SK-N-MC (cell line): ENCODE measurements around the gene PI3.

Experiments used
- DNase-seq: peaks from one replicate; pipeline ENCODE4 v3.0.0-alpha.2; 2011; ENCODE audit warnings: low read depth, low spot score
- H3K27ac ChIP-seq: fragments of 200-600 bp; sonication (generic); 2 replicates; pipeline ENCODE4 v1.5.1; 2016; ENCODE audit warnings: mixed run types
- H3K36me3 ChIP-seq: fragments of 200-600 bp; sonication (generic); 2 replicates; pipeline ENCODE4 v1.6.1; 2017; ENCODE audit warnings: antibody characterized with exemption, low read length, mixed read lengths; ENCODE audit not compliant: insufficient read depth
- H3K4me3 ChIP-seq: fragments of 200-600 bp; sonication (generic); 2 replicates; pipeline ENCODE4 v1.5.1; 2016
- H3K9ac ChIP-seq: fragments of 200-600 bp; sonication (generic); 2 replicates; pipeline ENCODE4 v1.8.0; 2017; ENCODE audit warnings: mixed run types, mixed read lengths; ENCODE audit not compliant: insufficient read length
- H3K9me3 ChIP-seq: fragments of 200-600 bp; sonication (generic); 2 replicates; pipeline ENCODE4 v1.6.1; 2017; ENCODE audit warnings: low read depth, mild to moderate bottlenecking, antibody characterized with exemption, low read length, moderate library complexity, mixed read lengths
- EZH2 ChIP-seq: fragments of 200-600 bp; sonication (generic); IDR thresholded peaks from one replicate; pipeline ENCODE4 v1.6.1; 2017; ENCODE audit warnings: antibody characterized with exemption
- FOXP2 ChIP-seq: optimal IDR thresholded peaks from 2 replicates; pipeline ENCODE3; 2011; ENCODE audit warnings: mild to moderate bottlenecking, moderate library complexity; ENCODE audit not compliant: insufficient read depth; ENCODE audit errors: extremely low read length, control extremely low read depth
- POLR2AphosphoS5 ChIP-seq: IDR thresholded peaks from 2 replicates; pipeline ENCODE4 v1.6.1; 2012; ENCODE audit warnings: mild to moderate bottlenecking, low read depth, low read length, borderline replicate concordance

PI3 gene

GRCh38 chr20:45206725-45207124, 32.0 kb downstream of the PI3 start, which contains the start of gene SEMG1:
Gene SEMG1, plus strand, starts transcription at chr20:45207033. Its CDS starts 21 bp downstream, at chr20:45207054.
- TF ChIP-seq FOXP2: no peak
- no peak for TF ChIP-seq EZH2
- no peak for TF ChIP-seq POLR2AphosphoS5
- no peak within 1 kb of the TSS for H3K4me3 ChIP-seq
- H3K36me3 ChIP-seq: no peaks in the 10 kb centered on the region
- no peak within 1 kb of the TSS for H3K27ac ChIP-seq
- DNase-seq: no peak
- no peak within 1 kb of the TSS for H3K9ac ChIP-seq
- H3K9me3 ChIP-seq: no peaks in the 10 kb centered on the region

DNA sequence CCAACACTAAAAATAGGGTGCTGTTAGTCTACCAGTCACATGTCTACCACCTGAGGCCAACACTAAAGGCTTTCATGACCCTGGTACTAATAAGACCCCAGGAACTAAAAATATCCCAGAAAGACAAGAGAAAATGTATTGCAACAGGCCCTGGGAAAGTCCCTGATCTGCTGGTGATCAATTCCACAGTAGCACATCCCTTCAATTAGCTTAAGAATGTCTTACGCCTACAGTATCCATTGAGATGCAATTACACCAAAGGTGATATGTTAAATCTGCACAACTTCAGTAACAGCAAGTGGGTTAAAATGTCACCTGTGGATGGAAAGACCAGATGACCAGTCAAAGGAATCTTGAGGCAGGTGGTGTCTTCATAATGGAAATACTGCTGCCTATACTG, 35.2 kb downstream of the PI3 start:
- Histone ChIP-seq H3K9me3 (no peaks in the 10 kb centered on the region), H3K27ac (no peak overlapping the region), H3K36me3 (no peaks in the 10 kb centered on the region), H3K9ac (no peak overlapping the region), H3K4me3 (no peak overlapping the region)
- no peak for TF ChIP-seq POLR2AphosphoS5
- no peak for TF ChIP-seq EZH2
- no peak for TF ChIP-seq FOXP2
- no peak for DNase-seq

GRCh38 chr20:45211569-45212474, 37.1 kb downstream of the PI3 start:
- Histone ChIP-seq H3K9me3 (no peaks in the 10 kb centered on the region), H3K36me3 (no peaks in the 10 kb centered on the region), H3K4me3 (no peak overlapping the region), H3K27ac (no peak overlapping the region), H3K9ac (no peak overlapping the region)
- DNase-seq: no peak
- no peak for TF ChIP-seq FOXP2
- no peak for TF ChIP-seq POLR2AphosphoS5
- no peak for TF ChIP-seq EZH2

GRCh38 chr20:45212836-45213235, 38.1 kb downstream of the PI3 start:
- no peak for DNase-seq
- no peak overlapping the region for H3K9ac ChIP-seq
- no peaks in the 10 kb centered on the region for H3K9me3 ChIP-seq
- H3K4me3 ChIP-seq: no peak overlapping the region
- H3K36me3 ChIP-seq: no peaks in the 10 kb centered on the region
- H3K27ac ChIP-seq: no peak overlapping the region
- no peak for TF ChIP-seq FOXP2
- TF ChIP-seq EZH2: no peak
- no peak for TF ChIP-seq POLR2AphosphoS5

DNA sequence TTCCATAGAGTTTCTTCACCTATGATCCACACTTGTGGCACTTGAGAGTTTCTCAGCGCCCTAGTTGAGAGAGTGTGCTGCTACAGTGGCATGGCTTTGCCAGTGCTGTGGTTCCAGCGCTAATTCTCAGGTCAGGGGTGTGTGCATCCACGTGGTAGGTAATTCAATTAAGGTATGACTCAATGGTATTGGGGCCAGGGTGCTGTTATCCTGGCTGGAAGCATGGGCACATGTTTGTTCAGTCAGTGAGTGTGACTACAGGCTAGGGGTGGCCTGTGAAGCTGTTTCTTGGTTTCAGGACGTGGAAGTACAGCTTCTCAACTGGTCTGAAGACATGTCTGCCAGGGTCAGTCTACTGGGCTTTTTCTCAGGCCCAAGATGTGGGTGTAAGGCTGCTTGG, 43.4 kb downstream of the PI3 start:
- H3K27ac ChIP-seq: no peak overlapping the region
- no peaks in the 10 kb centered on the region for H3K9me3 ChIP-seq
- no peak overlapping the region for H3K4me3 ChIP-seq
- no peak for TF ChIP-seq POLR2AphosphoS5
- no peak for TF ChIP-seq EZH2
- TF ChIP-seq FOXP2: no peak
- H3K36me3 ChIP-seq: no peaks in the 10 kb centered on the region
- DNase-seq: no peak
- H3K9ac ChIP-seq: no peak overlapping the region

DNA sequence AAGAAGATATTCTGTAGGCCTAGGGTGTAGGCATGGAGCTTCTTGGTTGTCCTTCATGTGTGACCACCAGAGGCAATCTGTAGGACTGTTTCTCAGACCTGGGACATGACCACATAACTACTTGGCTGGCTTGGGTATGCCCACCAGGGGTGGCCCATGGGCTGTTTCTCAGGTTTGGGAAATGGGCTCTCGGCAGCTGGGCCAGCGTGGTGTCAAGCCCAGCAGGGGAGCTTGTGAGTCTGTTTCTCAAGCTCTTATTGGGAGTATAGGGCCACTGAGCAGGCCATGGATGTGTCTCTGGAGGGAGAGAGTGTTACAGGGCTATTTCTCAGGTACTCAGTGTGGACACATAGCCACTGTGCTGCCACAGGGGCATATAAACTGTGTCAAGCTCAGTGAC, 43.9 kb downstream of the PI3 start:
- no peak for DNase-seq
- Histone ChIP-seq H3K9me3 (no peaks in the 10 kb centered on the region), H3K9ac (no peak overlapping the region), H3K36me3 (no peaks in the 10 kb centered on the region), H3K27ac (no peak overlapping the region), H3K4me3 (no peak overlapping the region)
- TF ChIP-seq FOXP2 (no peak), EZH2 (no peak), POLR2AphosphoS5 (no peak)

GRCh38 chr20:45221076-45221475, 46.4 kb downstream of the PI3 start, which contains the start of gene SEMG2:
Gene SEMG2, plus strand, starts transcription at chr20:45221373. Its CDS starts 17 bp downstream, at chr20:45221390.
- Histone ChIP-seq H3K9me3 (no peaks in the 10 kb centered on the region), H3K27ac (no peak within 1 kb of the TSS), H3K36me3 (no peaks in the 10 kb centered on the region), H3K4me3 (no peak within 1 kb of the TSS), H3K9ac (no peak within 1 kb of the TSS)
- TF ChIP-seq EZH2: no peak
- no peak for TF ChIP-seq FOXP2
- no peak for DNase-seq

DNA sequence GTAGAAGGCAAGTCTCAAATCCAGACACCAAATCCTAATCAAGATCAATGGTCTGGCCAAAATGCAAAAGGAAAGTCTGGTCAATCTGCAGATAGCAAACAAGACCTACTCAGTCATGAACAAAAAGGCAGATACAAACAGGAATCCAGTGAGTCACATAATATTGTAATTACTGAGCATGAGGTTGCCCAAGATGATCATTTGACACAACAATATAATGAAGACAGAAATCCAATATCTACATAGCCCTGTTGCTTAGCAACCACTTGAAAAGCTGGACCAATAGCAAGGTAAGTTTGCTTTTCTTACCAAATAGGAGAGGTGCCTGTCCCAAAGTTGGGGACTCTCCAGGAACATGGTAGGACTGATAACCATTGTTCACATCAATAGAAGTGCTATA, 48.4 kb downstream of the PI3 start:
- no peak for DNase-seq
- Histone ChIP-seq H3K9ac (no peak overlapping the region), H3K9me3 (no peaks in the 10 kb centered on the region), H3K27ac (no peak overlapping the region), H3K36me3 (no peaks in the 10 kb centered on the region), H3K4me3 (no peak overlapping the region)
- TF ChIP-seq FOXP2: no peak
- no peak for TF ChIP-seq EZH2
- TF ChIP-seq POLR2AphosphoS5: no peak
